GM13977 (cell line): ENCODE data around the gene SSX2IP.
"Not testable (repeated sequence)": the region's sequence is repeated elsewhere in the genome, so short reads cannot be mapped to it uniquely, and the experiment has no call there.

ENCODE experiments used
- DNase-seq: peaks from one replicate; pipeline ENCODE4 v3.0.0; 2012; ENCODE audit warnings: low spot score
- CTCF ChIP-seq: IDR thresholded peaks from 2 replicates; pipeline ENCODE4 v1.5.1; 2012; ENCODE audit warnings: mild to moderate bottlenecking, control low read depth; ENCODE audit not compliant: insufficient read depth; ENCODE audit errors: extremely low read depth, missing control alignments
- in situ Hi-C: fragments of 300-500 bp; cut with MboI; formaldehyde crosslinking; loops from one replicate; pipeline ENCODE4 v1.12.0; 2022; ENCODE audit warnings: low sequenced_read_pairs, low pct_unique_long_range_greater_than_20kb, mixed read lengths, inconsistent platforms; ENCODE audit not compliant: unreplicated experiment

SSX2IP gene

GRCh38 chr1:84603941-84604830 is 86.1 kb downstream of the SSX2IP start:
- no peak for TF ChIP-seq CTCF
- in situ Hi-C loops = loop anchor here (25.0 kb wide), 2 partner anchors 317 to 467 kb away; partner anchors contain the start of gene PRKACB
- DNase-seq = no peak

- no peak for TF ChIP-seq CTCF
These were observed 87.0 kb downstream of the SSX2IP start for GRCh38 chr1:84603223-84603622.

DNA sequence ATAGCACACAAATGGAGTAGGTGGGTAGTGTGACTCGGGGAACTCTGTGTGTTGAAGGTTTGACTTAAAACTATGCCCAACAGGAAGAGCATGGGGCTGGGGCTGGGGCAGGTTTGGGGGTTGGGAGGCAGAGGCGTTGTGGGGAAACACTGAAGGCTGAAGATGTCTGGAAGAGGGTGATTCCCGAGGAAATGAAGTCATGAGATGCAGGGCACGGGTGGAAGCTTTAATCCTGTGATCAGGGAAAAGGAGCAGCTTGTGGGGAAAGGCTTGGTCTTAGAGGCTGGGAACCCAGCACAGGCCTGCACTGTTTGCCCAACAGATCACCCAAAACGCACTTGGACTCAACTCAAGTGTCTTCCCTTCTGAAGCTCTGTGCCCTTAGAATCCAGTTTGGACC is 89.5 kb downstream of the SSX2IP start:
- no peak for TF ChIP-seq CTCF
- no peak for DNase-seq
- in situ Hi-C loops = loop anchor here (25.0 kb wide), 2 partner anchors 313 to 463 kb away; partner anchors contain the start of gene PRKACB

More at GRCh38 chr1:84603223-84603622, 87.0 kb downstream of the SSX2IP start:
- in situ Hi-C loops = loop anchor here (25.0 kb wide), 2 partner anchors 316 to 466 kb away; partner anchors contain the start of gene PRKACB
- DNase-seq = no peak

- in situ Hi-C loops = no loop called here
These were observed 91.2 kb downstream of the SSX2IP start for GRCh38 chr1:84598846-84599741.

GRCh38 chr1:84598418-84598817 is 91.8 kb downstream of the SSX2IP start:
- no peak for DNase-seq
- in situ Hi-C loops = no loop called here
- TF ChIP-seq CTCF = no peak

More at GRCh38 chr1:84598846-84599741, 91.2 kb downstream of the SSX2IP start:
- DNase-seq = peak; percentile 38
- TF ChIP-seq CTCF = no peak

DNA sequence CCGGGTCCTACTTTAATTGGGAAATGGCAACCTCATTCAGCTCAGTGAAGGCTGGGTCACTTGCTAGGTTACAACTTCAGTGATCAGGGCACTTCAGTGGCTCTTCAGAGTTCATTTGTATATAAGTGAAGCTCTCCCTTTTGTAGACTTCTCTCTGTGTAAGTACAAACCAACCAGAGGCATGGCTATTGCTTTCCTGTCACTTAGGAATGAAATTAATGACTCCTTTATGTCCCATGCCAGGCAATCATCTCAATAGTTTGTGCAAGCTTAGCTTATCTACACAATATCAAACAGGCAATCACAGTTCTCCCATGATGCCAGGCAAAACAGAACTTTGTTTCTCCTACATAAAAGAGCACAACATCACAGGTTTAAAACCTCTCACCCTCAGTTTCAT is 93.2 kb downstream of the SSX2IP start:
- no peak for TF ChIP-seq CTCF
- DNase-seq = no peak
- in situ Hi-C loops = no loop called here

DNA sequence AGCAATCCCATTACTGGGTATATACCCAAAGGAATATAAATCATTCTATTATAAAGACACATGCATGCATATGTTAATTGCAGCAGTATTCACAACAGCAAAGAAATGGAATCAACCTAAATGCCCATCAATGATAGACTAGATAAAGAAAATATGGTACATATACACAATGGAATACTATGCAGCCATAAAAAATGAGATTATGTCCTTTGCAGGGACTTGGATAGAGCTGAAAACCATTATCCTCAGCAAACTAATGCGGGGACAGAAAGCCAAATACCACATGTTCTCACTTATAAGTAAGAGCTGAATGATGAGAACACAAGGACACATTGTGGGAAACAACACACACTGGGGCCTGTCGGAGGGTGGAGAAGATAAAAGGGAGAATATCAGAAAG is 95.3 kb downstream of the SSX2IP start:
- DNase-seq, in situ Hi-C loops: not testable (repeated sequence)
